Esophagus muscularis mucosa (tissue), 4 donors: Measurements from ENCODE around the gene TSPO.

ENCODE experiments used
- EP300 ChIP-seq: sonication (generic); formaldehyde crosslinking; IDR thresholded peaks from one replicate; pipeline ENCODE4 v1.6.1; 2017; ENCODE audit warnings: antibody characterized with exemption
- POLR2A ChIP-seq: fragments of 450-650 bp; IDR thresholded peaks from one replicate; pipeline ENCODE4 v1.6.1; 2017; ENCODE audit warnings: antibody characterized with exemption, moderate library complexity, mild to moderate bottlenecking, low read depth
- POLR2AphosphoS5 ChIP-seq, 2 donors: sonication (generic); formaldehyde crosslinking; IDR thresholded peaks; one replicate each; pipeline ENCODE4 v1.6.1; 2017; ENCODE audit warnings: antibody characterized with exemption in 2 of 2
- TF ChIP-seq, protein P1 (sequence below), 3 experiments: fragments of 200-600 bp in 2 of 3; fragments of 450-650 bp in 1 of 3; sonication (generic) in 2 of 3; IDR thresholded peaks; one replicate each; pipeline ENCODE4 v1.5.1; 2017 to 2019; ENCODE audit warnings: antibody characterized with exemption in 3 of 3, mild to moderate bottlenecking in 2 of 3, moderate library complexity in 1 of 3

DNA sequence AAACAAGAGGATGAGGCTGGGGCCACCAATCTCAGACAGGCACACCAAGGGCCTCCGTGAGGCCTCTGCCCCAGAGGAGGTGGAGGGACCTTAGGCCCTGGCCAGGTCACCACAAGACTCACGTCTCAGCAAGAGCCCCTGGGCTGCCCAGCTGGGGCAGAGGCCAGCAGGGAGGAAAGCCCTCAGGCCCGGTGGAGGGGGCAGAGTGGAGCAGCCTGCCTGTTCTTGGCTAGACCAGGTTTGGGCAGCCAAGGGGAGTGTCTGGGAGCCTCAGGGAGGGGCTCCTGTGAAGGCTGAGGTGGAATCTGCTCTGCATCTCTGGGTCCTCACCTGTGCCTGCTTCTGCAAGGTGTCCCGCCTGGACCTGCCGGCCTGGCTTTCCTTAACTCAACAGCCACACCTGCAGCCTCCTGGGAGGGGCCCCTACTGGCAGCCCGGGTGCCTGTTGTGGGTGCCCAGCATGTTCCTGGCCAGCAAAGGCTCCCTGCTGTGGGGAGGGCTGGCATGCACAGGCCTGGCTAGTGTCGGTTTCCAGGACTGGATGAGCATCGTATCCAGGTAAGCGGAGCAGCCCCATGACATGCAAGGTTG is 23.7 kb downstream of the TSPO start:
- TF ChIP-seq, protein P1, sequence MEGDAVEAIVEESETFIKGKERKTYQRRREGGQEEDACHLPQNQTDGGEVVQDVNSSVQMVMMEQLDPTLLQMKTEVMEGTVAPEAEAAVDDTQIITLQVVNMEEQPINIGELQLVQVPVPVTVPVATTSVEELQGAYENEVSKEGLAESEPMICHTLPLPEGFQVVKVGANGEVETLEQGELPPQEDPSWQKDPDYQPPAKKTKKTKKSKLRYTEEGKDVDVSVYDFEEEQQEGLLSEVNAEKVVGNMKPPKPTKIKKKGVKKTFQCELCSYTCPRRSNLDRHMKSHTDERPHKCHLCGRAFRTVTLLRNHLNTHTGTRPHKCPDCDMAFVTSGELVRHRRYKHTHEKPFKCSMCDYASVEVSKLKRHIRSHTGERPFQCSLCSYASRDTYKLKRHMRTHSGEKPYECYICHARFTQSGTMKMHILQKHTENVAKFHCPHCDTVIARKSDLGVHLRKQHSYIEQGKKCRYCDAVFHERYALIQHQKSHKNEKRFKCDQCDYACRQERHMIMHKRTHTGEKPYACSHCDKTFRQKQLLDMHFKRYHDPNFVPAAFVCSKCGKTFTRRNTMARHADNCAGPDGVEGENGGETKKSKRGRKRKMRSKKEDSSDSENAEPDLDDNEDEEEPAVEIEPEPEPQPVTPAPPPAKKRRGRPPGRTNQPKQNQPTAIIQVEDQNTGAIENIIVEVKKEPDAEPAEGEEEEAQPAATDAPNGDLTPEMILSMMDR (IDR thresholded peaks at IDR 0.05): no peak
- TF ChIP-seq POLR2A: no peak
- no peak for TF ChIP-seq POLR2AphosphoS5 (IDR thresholded peaks at IDR 0.05)
- TF ChIP-seq EP300: no peak
